BJ (cell line): ENCODE results near the gene PRPF18. TPM values are rescaled to one million over a fixed set of nuclear protein-coding genes. Genes with fewer than 3 reads are reported as not detected.

Experiments
- CTCF ChIA-PET: fragments of 350-600 bp; formaldehyde crosslinking; extraction: SDS; loops from one replicate; lab custom pipeline; 2021; ENCODE audit warnings: antibody characterized with exemption, inconsistent platforms; lab: Yijun Ruan, JAX
- POLR2A ChIA-PET: fragments of 300-600 bp; sonication (Branson Sonifier 250); formaldehyde crosslinking; extraction: SDS; loops from one replicate; lab custom pipeline; 2021; ENCODE audit warnings: antibody characterized with exemption; lab: Charles Lee
- DNase-seq: peaks from one replicate; pipeline ENCODE4 v3.0.0-alpha.2; 2011; ENCODE audit warnings: low read depth
- H3K27me3 ChIP-seq: 2 replicates; pipeline ENCODE4 v1.6.0; 2011; ENCODE audit warnings: low read length; ENCODE audit not compliant: control insufficient read depth, insufficient read depth
- H3K36me3 ChIP-seq: 2 replicates; pipeline ENCODE4 v1.5.1; 2011; ENCODE audit warnings: low read length; ENCODE audit not compliant: control insufficient read depth, insufficient read depth
- H3K4me3 ChIP-seq: 2 replicates; pipeline ENCODE4 v1.5.1; 2011; ENCODE audit warnings: low read depth, mild to moderate bottlenecking, control low read depth, low read length
- CTCF ChIP-seq: IDR thresholded peaks from 2 replicates; pipeline ENCODE4 v1.5.1; 2011; ENCODE audit warnings: low read depth, mild to moderate bottlenecking, control low read depth, inconsistent platforms, low read length, moderate library complexity; ENCODE audit not compliant: insufficient read depth
- polyA plus RNA-seq: library from polyadenylated mRNA; depleted of rRNA; stranded (reverse); fragments of >200 nt; gene quantifications from 2 replicates; pipeline ENCODE4 v1.2.3, GENCODE V29; 2011

Gene PRPF18
- polyA plus RNA-seq, 1 experiment: 6.4 TPM

DNA sequence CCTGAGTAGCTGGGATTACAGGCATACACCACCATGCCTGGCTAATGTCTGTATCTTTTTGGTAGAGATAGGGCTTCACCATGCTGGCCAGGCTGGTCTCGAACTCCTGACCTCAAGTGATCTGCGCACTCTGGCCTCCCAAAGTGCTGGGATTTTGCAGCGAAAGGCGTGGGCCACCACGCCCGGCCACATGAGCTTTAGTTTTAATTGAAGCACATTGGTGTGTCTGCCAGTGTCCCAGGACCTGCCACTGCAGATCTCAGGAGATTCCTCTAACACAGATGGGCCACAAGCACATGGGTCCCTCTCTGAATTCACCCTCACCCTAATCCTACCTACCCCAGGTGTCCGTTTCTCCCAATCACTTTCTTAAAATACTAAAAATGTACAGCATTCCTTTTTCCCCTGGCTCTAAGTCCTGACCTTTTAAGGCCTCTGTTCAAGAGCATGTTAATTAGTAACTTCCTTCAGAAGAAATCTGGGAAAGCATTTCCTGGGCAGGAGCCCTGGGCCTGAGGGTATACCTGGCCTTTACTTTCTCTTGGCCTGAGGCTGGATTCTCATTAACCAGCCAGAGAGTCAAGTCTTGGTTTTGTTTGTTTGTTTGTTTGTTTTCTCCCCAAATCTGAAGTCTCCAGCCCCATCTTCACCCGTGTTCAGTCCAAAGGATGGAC lies 82.6 kb downstream of the PRPF18 start:
- Histone ChIP-seq H3K4me3 (no peak overlapping the region), H3K27me3 (no peaks in the 10 kb centered on the region), H3K36me3 (peaks cover 7% of the 10 kb centered on the region)
- POLR2A ChIA-PET: no interaction called here
- no peak for TF ChIP-seq CTCF
- CTCF ChIA-PET: interaction anchor here (0.6 to 2.3 kb wide), 2 partner anchors 9 to 108 kb away, joined by 3 to 14 read pairs; no protein-coding TSS in a partner anchor
- no peak for DNase-seq

DNA sequence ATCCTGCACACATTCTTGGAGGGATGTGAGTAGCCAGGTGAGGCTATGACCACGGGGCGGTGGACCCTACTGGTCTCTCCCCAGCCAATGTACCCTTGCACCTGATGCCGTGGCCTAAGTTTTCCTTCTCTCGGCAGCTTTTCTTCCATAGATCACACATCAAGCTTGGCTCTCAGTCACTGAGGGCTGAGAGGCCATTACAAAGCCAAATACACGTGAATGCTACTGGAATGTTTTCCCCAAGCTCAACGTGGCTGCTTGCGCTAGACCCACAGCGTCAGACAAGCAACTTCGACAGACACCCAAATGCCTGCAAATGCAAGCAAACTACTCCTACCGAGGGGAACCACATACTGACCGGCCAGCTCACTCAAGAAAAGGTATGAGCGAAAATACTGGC lies 83.1 kb downstream of the PRPF18 start:
- no peak for TF ChIP-seq CTCF
- Histone ChIP-seq H3K36me3 (peaks cover 7% of the 10 kb centered on the region), H3K4me3 (no peak overlapping the region), H3K27me3 (no peaks in the 10 kb centered on the region)
- CTCF ChIA-PET: interaction anchor here (0.6 to 2.3 kb wide), 2 partner anchors 10 to 107 kb away, joined by 3 to 14 read pairs; no protein-coding TSS in a partner anchor
- no peak for DNase-seq
- POLR2A ChIA-PET: no interaction called here

DNA sequence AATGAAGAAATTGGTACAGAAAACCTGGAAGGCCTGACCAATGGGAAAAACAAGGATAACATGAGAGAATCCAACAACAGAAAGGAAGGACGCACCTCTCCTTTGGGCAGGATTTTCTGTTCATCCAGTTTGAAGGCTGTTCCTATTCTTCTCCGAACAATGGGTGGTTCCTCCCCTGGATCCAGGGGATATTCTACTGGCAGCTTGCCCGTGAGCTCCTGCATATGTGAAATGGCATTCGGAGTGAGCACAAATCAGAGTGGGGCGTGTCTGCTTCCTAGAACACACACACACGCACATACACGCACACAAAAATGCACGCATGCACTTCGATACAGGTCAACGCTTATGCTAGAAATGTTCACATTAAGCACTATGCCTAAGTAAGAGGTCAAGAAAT lies 83.5 kb downstream of the PRPF18 start:
- H3K27me3 ChIP-seq: no peaks in the 10 kb centered on the region
- H3K36me3 ChIP-seq: peaks cover 7% of the 10 kb centered on the region
- CTCF ChIA-PET: interaction anchor here (2.3 kb wide), 1 partner anchor 10 kb away, joined by 14 read pairs; no protein-coding TSS in a partner anchor
- no peak for TF ChIP-seq CTCF
- no peak overlapping the region for H3K4me3 ChIP-seq
- no peak for DNase-seq
- POLR2A ChIA-PET: no interaction called here

GRCh38 chr10:13671904-13672303 lies 85.1 kb downstream of the PRPF18 start:
- Histone ChIP-seq H3K36me3 (peaks cover 3% of the 10 kb centered on the region), H3K4me3 (no peak overlapping the region), H3K27me3 (no peaks in the 10 kb centered on the region)
- CTCF ChIA-PET: no interaction called here
- POLR2A ChIA-PET: no interaction called here
- no peak for DNase-seq
- TF ChIP-seq CTCF: no peak

GRCh38 chr10:13672548-13672947 lies 85.8 kb downstream of the PRPF18 start:
- TF ChIP-seq CTCF: no peak
- DNase-seq: no peak
- H3K4me3 ChIP-seq: no peak overlapping the region
- peaks cover 3% of the 10 kb centered on the region for H3K36me3 ChIP-seq
- CTCF ChIA-PET: interaction anchor here (0.8 to 1.3 kb wide), 3 partner anchors 12 to 35 kb away, joined by 3 to 6 read pairs (median 3); no protein-coding TSS in a partner anchor
- POLR2A ChIA-PET: interaction anchor here (0.7 kb wide), 1 partner anchor 103 kb away, joined by 8 read pairs; no protein-coding TSS in a partner anchor
- no peaks in the 10 kb centered on the region for H3K27me3 ChIP-seq
